Transverse colon (tissue), 4 donors: ENCODE results near the gene MICAL1.

Experiments used
- EP300 ChIP-seq: sonication (generic); formaldehyde crosslinking; IDR thresholded peaks from one replicate; pipeline ENCODE4 v1.6.1; 2017; ENCODE audit warnings: antibody characterized with exemption, low read depth
- POLR2AphosphoS5 ChIP-seq, 3 donors: sonication (generic); formaldehyde crosslinking; IDR thresholded peaks; one replicate each; pipeline ENCODE4 v1.6.1; 2016; ENCODE audit warnings: antibody characterized with exemption in 3 of 3
- TF ChIP-seq, protein P1 (sequence below), 5 experiments: fragments of 200-600 bp in 3 of 5; fragments of 450-650 bp in 2 of 5; sonication (generic) in 3 of 5; IDR thresholded peaks; 1 replicate in 2 of 5; 2 replicates in 3 of 5; pipeline ENCODE4 v1.5.1; 2016 to 2017; ENCODE audit warnings: antibody characterized with exemption in 5 of 5, inconsistent platforms in 3 of 5, mild to moderate bottlenecking in 2 of 5, moderate library complexity in 1 of 5

DNA sequence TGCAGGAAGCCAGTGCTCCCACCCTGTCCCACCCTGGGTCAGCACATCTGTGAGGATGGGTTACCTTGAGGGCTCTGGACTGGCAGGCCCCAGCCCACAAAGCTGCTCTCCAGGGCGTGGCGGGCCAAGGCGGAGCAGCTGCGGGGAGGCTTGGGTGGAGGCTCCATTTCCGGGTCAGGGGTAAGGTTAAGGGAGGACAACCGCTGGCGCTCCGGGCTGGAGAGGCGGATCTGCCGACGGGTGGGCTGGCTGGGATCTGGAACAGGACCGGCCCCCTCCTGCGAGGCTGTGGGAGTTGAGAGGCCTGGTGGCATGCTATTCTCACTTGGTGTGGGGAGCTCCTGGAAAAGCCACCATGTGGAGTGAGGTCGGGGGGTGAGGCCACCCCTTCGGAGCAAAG, 9.5 kb downstream of the MICAL1 start:
- no peak for TF ChIP-seq EP300
- TF ChIP-seq POLR2AphosphoS5 (IDR thresholded peaks at IDR 0.05): no peak
- TF ChIP-seq, protein P1, sequence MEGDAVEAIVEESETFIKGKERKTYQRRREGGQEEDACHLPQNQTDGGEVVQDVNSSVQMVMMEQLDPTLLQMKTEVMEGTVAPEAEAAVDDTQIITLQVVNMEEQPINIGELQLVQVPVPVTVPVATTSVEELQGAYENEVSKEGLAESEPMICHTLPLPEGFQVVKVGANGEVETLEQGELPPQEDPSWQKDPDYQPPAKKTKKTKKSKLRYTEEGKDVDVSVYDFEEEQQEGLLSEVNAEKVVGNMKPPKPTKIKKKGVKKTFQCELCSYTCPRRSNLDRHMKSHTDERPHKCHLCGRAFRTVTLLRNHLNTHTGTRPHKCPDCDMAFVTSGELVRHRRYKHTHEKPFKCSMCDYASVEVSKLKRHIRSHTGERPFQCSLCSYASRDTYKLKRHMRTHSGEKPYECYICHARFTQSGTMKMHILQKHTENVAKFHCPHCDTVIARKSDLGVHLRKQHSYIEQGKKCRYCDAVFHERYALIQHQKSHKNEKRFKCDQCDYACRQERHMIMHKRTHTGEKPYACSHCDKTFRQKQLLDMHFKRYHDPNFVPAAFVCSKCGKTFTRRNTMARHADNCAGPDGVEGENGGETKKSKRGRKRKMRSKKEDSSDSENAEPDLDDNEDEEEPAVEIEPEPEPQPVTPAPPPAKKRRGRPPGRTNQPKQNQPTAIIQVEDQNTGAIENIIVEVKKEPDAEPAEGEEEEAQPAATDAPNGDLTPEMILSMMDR (IDR thresholded peaks at IDR 0.05): no peak
